PC-3 (cell line): ENCODE results near the gene ACAD10. TPM values are rescaled to one million over a fixed set of nuclear protein-coding genes. Genes with fewer than 3 reads are reported as not detected.

Experiments
- ATAC-seq: fragments of 200-7000 bp; cut with Tn5 transposase; 2 replicates; pipeline ENCODE4 v1.9.1; 2020; ENCODE audit warnings: mild to moderate bottlenecking, moderate library complexity
- BruUV-seq: library from RNA; stranded (reverse); fragments of 400-500 nt; replicated peaks from 2 replicates; lab custom pipeline; 2021; lab: Mats Ljungman, UMichigan
- CTCF ChIA-PET: fragments of 300-600 bp; sonication (Branson Sonifier 250); formaldehyde crosslinking; loops from one replicate; lab custom pipeline; 2022; ENCODE audit warnings: antibody characterized with exemption; lab: Charles Lee
- POLR2A ChIA-PET: fragments of 300-600 bp; sonication (Branson Sonifier 250); formaldehyde crosslinking; loops from one replicate; lab custom pipeline; 2022; ENCODE audit warnings: antibody characterized with exemption; ENCODE audit not compliant: unreplicated experiment; lab: Charles Lee
- DNase-seq: peaks from one replicate; pipeline ENCODE4 v3.0.0-alpha.2; 2015
- H2AFZ ChIP-seq: fragments of 300-600 bp; sonication (generic); 2 replicates; pipeline ENCODE4 v1.6.0; 2016; ENCODE audit warnings: antibody characterized with exemption, low read length
- H3F3A ChIP-seq: fragments of 300-600 bp; sonication (generic); one replicate; pipeline ENCODE4 v1.6.0; 2017; ENCODE audit warnings: antibody characterized with exemption, low read length, control low read depth, mild to moderate bottlenecking; ENCODE audit not compliant: unreplicated experiment
- H3K27ac ChIP-seq: fragments of 300-600 bp; sonication (generic); 2 replicates; pipeline ENCODE4 v1.5.1; 2016; ENCODE audit warnings: mild to moderate bottlenecking, low read length
- H3K27me3 ChIP-seq: fragments of 300-600 bp; sonication (generic); 2 replicates; pipeline ENCODE4 v1.6.1; 2016; ENCODE audit warnings: low read length, mixed read lengths
- H3K36me3 ChIP-seq: fragments of 300-600 bp; sonication (generic); 2 replicates; pipeline ENCODE4 v1.6.1; 2016; ENCODE audit warnings: low read depth, mixed run types, low read length, mixed read lengths
- H3K4me1 ChIP-seq: fragments of 300-600 bp; sonication (generic); 2 replicates; pipeline ENCODE4 v1.5.1; 2016; ENCODE audit warnings: low read length; ENCODE audit not compliant: insufficient read depth
- H3K4me2 ChIP-seq: fragments of 300-600 bp; sonication (generic); 2 replicates; pipeline ENCODE4 v1.6.0; 2016; ENCODE audit warnings: low read length
- H3K4me3 ChIP-seq: fragments of 300-600 bp; sonication (generic); 2 replicates; pipeline ENCODE4 v1.5.1; 2016; ENCODE audit warnings: mild to moderate bottlenecking, low read length, mixed read lengths
- H3K79me2 ChIP-seq: fragments of 300-600 bp; sonication (generic); 2 replicates; pipeline ENCODE4 v1.6.1; 2017; ENCODE audit warnings: low read length, mixed read lengths
- H3K9ac ChIP-seq: fragments of 300-600 bp; sonication (generic); 2 replicates; pipeline ENCODE4 v1.6.0; 2016; ENCODE audit warnings: mild to moderate bottlenecking, low read length
- H3K9me2 ChIP-seq: fragments of 300-600 bp; sonication (generic); replicated peaks from 2 replicates; pipeline ENCODE4 v1.6.1; 2016; ENCODE audit warnings: mixed run types, low read length, mixed read lengths
- H3K9me3 ChIP-seq: fragments of 300-600 bp; sonication (generic); 2 replicates; pipeline ENCODE4 v1.6.1; 2016; ENCODE audit warnings: low read length, mixed read lengths
- H4K20me1 ChIP-seq: fragments of 300-600 bp; sonication (generic); 2 replicates; pipeline ENCODE4 v1.6.1; 2016; ENCODE audit warnings: low read length, mixed read lengths
- CTCF ChIP-seq: fragments of 300-600 bp; sonication (generic); conservative IDR thresholded peaks from 2 replicates; pipeline ENCODE4 v1.5.1; 2017; ENCODE audit warnings: antibody characterized with exemption, low read depth, mild to moderate bottlenecking, low read length
- EZH2 ChIP-seq: fragments of 300-600 bp; sonication (generic); IDR thresholded peaks from one replicate; pipeline ENCODE4 v1.6.1; 2017; ENCODE audit warnings: antibody characterized with exemption, mild to moderate bottlenecking, low read length; ENCODE audit not compliant: unreplicated experiment
- EZH2phosphoT487 ChIP-seq: fragments of 300-600 bp; sonication (generic); IDR thresholded peaks from 2 replicates; pipeline ENCODE4 v1.6.1; 2018; ENCODE audit warnings: mild to moderate bottlenecking, antibody characterized with exemption, low read length, borderline replicate concordance
- intact Hi-C: fragments of 100-400 bp; cut with micrococcal nuclease; formaldehyde crosslinking; loops from 2 replicates; pipeline ENCODE4 v1.9.0; 2023
- total RNA-seq: library from RNA; depleted of rRNA; stranded (reverse); fragments of >200 nt; gene quantifications from 2 replicates; pipeline ENCODE4 v1.2.3, GENCODE V29; 2014

The ACAD10 gene
- total RNA-seq, 1 experiment from 2014 or later = 27.4 TPM

GRCh38 chr12:111777345-111778045, 91.6 kb downstream of the ACAD10 start:
- TF ChIP-seq CTCF (no peak), EZH2phosphoT487 (no peak), EZH2 (no peak)
- Histone ChIP-seq H3K79me2 (no peaks in the 10 kb centered on the region), H3K9me3 (no peaks in the 10 kb centered on the region), H3K4me2 (no peak overlapping the region), H3K9me2 (no peaks in the 10 kb centered on the region), H3K27me3 (no peaks in the 10 kb centered on the region), H3K4me3 (no peak overlapping the region), H3K36me3 (no peaks in the 10 kb centered on the region), H3K9ac (no peak overlapping the region), H3F3A (no peaks in the 10 kb centered on the region), H3K4me1 (peaks cover 12% of the 10 kb centered on the region), H4K20me1 (no peaks in the 10 kb centered on the region), H2AFZ (no peak overlapping the region), H3K27ac (no peak overlapping the region)
- no peak for DNase-seq
- intact Hi-C loops = no loop called here
- ATAC-seq = peak; percentile 7; the same call in 1 of the 2 replicates
- ChIA-PET POLR2A (no interaction called here), CTCF (no interaction called here)
- no TSS peak for BruUV-seq

GRCh38 chr12:111780166-111780565, 94.3 kb downstream of the ACAD10 start:
- Histone ChIP-seq H3K4me1 (peaks cover 12% of the 10 kb centered on the region), H3K4me2 (no peak overlapping the region; the same call in 1 of the 2 replicates), H3K27me3 (no peaks in the 10 kb centered on the region), H3K79me2 (no peaks in the 10 kb centered on the region), H4K20me1 (no peaks in the 10 kb centered on the region), H2AFZ (no peak overlapping the region), H3K4me3 (no peak overlapping the region), H3K9ac (no peak overlapping the region), H3K36me3 (no peaks in the 10 kb centered on the region), H3F3A (no peaks in the 10 kb centered on the region), H3K27ac (no peak overlapping the region), H3K9me2 (no peaks in the 10 kb centered on the region), H3K9me3 (no peaks in the 10 kb centered on the region)
- POLR2A ChIA-PET = no interaction called here
- CTCF ChIA-PET = no interaction called here
- DNase-seq (no peak), ATAC-seq (no peak)
- intact Hi-C loops = no loop called here
- no TSS peak for BruUV-seq
- TF ChIP-seq CTCF = no peak
- TF ChIP-seq EZH2phosphoT487 = no peak
- TF ChIP-seq EZH2 = no peak

- ChIA-PET POLR2A (no interaction called here), CTCF (no interaction called here)
- peaks cover 10% of the 10 kb centered on the region for H3K4me1 ChIP-seq
- H4K20me1 ChIP-seq = no peaks in the 10 kb centered on the region
- ATAC-seq (peak; percentile 76), DNase-seq (peak; percentile 68)
- H3K9me2 ChIP-seq = no peaks in the 10 kb centered on the region
- no peaks in the 10 kb centered on the region for H3K9me3 ChIP-seq
- H3K79me2 ChIP-seq = no peaks in the 10 kb centered on the region
- H3K27ac ChIP-seq = no peak overlapping the region
- BruUV-seq = no TSS peak
- TF ChIP-seq CTCF (no peak), EZH2phosphoT487 (no peak), EZH2 (no peak)
- H3F3A ChIP-seq = no peaks in the 10 kb centered on the region
- H3K4me2 ChIP-seq = no peak overlapping the region; the same call in 1 of the 2 replicates
- intact Hi-C loops = no loop called here
- H2AFZ ChIP-seq = no peak overlapping the region
- no peak overlapping the region for H3K4me3 ChIP-seq
- no peaks in the 10 kb centered on the region for H3K36me3 ChIP-seq
- no peaks in the 10 kb centered on the region for H3K27me3 ChIP-seq
- H3K9ac ChIP-seq = no peak overlapping the region
These were observed 94.8 kb downstream of the ACAD10 start for GRCh38 chr12:111780615-111781014.
